Stimulated activated CD4-positive, alpha-beta T cell treated with anti-CD3 and anti-CD28 coated beads, Interleukin-15, amount 100 ng/mL, for 24 hours (primary cell): ENCODE measurements around the gene VAMP1.
"Not testable (repeated sequence)": the region's sequence is repeated elsewhere in the genome, so short reads cannot be mapped to it uniquely, and the experiment has no call there.

Source experiments
- DNase-seq: peaks from one replicate; pipeline ENCODE4 v3.0.0-alpha.2; 2020

VAMP1 gene

GRCh38 chr12:6450091-6450868 lies 20.2 kb downstream of the VAMP1 start:
- DNase-seq = no peak

DNA sequence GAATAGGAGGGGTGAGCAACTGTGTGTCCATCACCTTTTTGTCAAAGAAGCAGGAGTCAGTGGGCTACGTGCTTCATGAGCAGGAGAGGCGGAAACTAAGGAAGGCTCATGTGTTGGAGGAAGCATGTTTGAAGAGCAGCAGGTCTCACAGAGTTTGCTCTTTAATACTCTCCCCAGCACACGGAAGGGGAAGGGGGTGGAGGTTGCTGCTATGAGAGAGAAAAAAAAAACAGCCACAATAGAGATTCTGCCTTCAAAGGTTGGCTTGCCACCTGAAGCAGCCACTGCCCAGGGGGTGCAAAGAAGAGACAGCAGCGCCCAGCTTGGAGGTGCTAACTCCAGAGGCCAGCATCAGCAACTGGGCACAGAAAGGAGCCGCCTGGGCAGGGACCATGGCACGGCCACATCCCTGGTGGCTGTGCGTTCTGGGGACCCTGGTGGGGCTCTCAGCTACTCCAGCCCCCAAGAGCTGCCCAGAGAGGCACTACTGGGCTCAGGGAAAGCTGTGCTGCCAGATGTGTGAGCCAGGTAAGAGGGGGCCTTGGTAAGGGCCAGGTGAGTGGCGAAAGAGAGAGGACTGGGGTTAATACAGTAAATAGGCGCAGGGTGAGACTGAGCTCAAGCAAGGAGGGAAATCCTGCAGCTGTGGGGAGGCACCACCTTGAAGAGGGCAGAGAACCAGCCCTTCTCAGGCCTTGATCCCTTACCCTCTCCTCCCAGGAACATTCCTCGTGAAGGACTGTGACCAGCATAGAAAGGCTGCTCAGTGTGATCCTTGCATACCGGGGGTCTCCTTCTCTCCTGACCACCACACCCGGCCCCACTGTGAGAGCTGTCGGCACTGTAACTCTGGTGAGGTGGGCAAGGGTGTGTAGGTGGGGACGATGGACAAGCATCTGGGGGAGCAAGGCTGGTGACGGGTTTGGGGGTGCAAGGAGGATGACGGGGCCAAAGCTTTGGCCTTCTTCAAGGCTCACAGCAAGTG lies 25.5 kb downstream of the VAMP1 start, which contains the start of gene CD27:
Gene CD27, plus strand, starts transcription at position 252 of the 985 bp plus-strand sequence. Its CDS starts 141 bp downstream, at position 393.
- DNase-seq = peak; percentile 45

DNA sequence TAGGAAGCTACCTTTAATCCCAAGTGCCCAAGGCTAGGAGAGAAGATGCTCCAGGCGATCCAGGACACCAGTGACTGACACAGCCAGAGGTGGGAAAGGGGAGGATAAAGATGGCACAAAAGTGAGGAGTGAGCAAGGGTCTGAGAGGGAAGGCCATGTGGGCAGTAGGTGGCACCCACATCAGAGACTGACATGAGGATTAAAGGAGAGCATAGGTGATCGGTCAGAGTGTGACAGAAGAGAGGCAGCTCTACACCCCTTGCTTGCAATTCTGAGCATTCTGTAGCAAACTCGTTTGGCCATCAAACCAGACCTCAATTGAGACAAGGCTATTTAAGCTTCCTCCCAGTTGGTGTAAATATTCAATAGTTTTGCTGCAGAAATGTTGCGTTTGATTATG lies 26.4 kb downstream of the VAMP1 start:
- DNase-seq = peak; percentile 47

- peak; percentile 80 for DNase-seq
Measured at GRCh38 chr12:6443361-6443983, 27.0 kb downstream of the VAMP1 start.

DNA sequence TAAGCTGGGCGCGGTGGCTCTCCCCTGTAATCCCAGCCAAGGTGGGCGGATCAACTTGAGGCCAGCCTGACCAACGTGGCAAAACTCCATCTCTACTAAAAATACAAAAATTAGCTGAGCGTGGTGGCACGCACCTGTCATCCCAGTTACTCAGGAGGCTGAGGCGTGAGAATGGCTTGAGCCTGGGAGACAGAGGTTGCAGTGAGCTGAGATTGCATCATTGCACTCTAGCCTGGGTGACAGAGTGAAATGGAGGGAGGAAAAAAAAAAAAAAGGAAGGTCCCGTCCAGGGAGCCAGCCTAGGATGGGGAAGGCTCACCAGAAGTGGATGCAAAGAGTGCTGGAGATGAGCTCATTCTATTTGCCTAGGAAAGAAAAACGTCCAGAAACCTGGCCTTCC lies 27.6 kb downstream of the VAMP1 start:
- DNase-seq = no peak

- no peak for DNase-seq
Measured at GRCh38 chr12:6440391-6440790, 30.1 kb downstream of the VAMP1 start.

- DNase-seq = no peak
Measured at GRCh38 chr12:6438345-6438744, 32.1 kb downstream of the VAMP1 start.

- DNase-seq = no peak
Measured at GRCh38 chr12:6437586-6437985, 32.9 kb downstream of the VAMP1 start.

DNA sequence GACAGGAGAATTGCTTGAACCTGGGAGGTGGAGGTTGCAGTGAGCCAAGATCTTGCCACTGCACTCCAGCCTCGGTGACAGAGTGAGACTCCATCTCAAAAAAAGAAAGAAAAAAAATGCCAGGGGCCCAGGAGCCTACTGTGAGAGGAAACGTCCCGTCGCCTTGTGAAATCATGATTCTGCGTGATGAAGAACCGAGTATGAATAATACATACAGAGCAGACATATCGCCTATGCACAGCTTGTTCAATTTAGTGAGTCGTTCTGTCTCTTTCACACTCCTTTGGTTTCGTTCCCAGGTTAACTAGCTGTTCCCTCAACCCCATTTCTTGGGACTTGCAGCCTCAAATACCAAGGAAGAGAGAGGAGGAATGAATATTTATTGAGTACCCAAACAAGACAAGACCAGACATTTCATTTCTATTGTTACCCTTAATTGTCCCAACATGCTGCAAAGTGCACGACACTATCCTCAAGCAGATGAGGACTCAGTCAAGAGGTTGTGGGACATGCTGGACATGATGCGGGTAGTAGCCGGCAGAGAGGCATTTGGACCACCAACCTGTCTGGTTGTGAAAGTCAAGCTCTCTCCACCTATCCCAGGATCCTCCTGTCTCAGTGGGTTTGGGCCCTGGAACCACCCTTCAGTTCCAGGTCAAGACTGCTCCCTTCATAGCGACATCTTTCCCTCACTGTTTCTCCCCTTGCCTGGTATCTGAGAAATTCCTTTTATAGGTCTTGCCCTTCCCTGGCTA lies 34.3 kb downstream of the VAMP1 start:
- DNase-seq = no peak

DNA sequence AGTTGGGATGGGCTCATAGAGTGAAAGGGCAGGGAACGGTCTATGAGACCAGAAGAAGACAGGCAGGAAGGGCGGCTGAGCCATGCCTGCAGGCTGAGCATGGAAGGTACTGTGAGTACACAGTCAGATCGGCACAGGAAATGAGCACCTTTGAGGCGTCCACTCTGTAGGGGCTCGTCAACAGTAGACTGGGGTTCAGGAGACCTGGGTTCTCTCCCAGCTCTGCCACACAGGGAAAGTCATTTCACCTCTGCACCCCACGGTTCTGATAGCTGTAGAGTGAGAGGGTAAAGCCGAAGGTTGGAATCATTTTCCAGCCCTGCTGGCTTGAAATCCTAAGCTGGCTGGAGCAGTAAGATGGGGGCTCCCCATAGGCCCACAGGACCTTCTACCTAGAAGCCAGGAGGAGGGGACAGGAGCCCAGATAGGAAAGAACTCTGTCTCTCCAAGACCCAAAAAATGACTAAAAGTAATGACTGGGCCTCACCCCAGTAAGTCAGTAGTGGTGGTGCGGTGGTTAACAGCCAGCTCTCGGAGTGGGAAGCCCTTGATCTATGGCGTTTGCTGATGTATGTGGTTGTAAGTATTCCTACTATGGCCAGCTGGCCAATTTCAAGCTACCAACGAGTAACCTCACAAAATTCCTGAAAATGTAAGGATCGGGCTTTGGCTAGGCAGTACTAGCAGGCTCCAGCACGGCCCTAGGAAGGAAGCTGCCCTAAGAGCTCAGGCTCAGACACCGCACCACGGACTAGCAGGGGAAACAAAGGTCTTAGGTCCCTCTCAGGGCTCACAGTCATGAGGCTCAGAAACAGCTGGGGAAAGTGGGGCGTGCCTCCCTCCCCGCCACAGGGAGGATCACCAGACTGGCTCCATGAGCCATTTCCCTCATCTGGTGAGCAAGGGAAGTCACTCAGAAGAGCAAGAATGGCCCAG lies 36.0 kb downstream of the VAMP1 start:
- DNase-seq = peak; percentile 63

- no peak for DNase-seq
Measured at GRCh38 chr12:6432991-6433390, 37.5 kb downstream of the VAMP1 start.

DNA sequence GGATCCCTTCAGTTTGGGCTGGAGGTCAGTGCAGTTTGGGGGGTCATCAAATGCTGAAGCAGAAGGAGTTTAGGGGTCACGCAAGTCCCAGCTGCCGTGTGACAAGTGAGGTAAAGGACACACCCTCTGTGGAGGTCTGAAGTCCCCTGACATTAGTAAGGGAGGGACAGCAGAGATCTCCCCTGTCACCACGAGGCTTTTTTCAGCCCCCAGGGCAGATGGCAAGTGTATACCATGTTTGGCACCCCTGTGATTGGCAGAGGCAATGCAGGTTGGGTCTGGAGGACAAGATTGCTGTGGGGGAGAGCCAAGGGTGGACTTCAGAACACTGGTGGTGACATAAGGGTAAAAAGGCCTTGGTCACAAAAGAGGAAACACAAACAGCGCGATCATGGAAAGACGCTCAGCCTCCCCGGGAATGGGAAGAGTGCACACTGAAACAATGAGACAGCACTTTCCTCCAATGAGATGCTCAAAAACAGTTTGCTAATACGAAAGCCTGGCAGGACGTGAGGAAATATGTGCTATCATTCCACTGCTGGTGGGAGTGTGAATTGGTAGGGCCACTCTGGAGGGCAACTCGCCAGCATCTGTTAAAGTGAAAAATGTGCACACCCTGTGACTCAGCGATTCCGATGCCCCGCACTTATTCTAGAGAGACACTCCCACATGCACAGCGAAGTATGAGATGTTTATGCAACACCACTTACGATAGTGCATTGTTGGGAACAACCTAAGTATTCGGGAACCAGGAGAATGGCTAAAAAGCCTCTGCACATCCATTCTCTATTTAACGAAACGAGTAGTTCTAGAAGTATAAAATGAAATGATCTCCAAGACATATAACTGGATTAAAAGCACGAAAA lies 40.1 kb downstream of the VAMP1 start:
- DNase-seq = peak; percentile 84

GRCh38 chr12:6428326-6428725 lies 42.2 kb downstream of the VAMP1 start:
- no peak for DNase-seq

DNA sequence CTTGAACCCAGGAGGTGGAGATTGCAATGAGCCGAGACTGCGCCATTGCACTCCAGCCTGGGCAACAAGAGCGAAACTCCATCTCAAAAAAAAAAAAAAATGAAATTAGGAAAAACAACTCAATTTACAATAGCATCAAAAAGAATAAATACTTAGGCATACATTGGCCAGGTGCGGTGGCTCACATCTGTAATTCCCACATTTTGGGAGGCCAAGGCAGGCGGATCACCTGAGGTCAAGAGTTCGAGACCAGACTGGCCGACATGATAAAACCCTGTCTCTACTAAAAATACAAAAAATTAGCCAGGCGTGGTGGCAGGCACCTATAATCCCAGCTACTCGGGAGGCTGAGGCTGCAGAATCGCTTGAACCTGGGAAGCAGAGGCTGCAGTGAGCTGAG lies 42.7 kb downstream of the VAMP1 start:
- not testable (repeated sequence) for DNase-seq

DNA sequence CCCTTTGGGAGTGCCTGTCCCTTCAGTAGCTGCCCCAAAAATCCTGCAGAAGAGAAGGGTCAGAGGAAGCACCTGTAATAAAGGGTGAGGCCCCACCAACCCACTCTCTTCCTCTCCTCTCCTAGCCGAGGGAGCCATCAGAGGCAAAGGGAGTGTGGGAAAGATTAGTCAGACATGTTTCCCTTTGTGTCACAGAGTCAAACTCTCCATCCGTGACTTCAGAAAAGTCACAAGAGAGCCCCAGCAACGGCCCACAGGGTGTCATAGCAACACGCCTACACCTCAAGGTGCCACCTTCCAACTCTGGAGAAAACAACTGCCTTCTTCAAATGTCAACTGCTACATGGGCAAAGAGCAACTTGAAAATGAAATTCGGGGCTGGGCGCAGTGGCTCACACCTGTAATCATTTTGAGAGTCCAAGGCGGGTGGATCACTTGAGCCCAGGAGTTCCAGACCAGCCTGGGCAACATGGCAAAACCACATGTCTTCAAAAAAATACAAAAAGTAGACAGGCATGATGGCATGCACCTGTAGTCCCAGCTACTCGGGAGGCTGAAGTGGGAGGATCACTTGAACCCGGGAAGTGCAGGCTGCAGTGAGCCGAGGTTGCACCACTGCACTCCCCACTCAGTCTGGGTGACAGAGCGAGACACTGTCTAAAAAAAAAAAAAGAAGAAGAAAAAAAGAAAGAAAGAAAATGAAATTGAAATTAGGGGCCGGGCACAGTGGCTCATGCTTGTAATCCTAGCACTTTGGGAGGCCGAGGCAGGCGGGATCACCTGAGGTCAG lies 43.4 kb downstream of the VAMP1 start:
- peak; percentile 96 for DNase-seq

- DNase-seq = peak; percentile 55
Measured at GRCh38 chr12:6425590-6426531, 44.6 kb downstream of the VAMP1 start.

DNA sequence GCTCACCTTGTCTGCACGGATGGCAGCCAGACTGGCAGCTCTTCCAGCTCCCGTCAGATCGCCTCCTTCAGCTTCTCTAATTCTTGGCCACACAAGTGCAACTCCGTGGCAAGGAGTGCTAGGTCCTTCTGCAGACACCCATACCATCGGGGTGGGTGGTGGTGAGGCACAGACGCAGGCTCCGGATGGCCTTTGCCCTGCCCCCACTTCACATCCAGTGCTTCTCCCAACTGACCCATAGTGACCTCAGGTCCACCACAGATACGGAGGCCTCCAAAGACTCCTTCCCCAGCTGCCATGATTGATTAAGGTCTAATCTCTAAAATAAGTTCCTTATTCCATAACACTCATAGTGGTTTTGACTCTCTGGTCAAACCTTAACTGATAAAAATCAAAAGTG lies 45.6 kb downstream of the VAMP1 start:
- no peak for DNase-seq

GRCh38 chr12:6424008-6424347 lies 46.5 kb downstream of the VAMP1 start:
- no peak for DNase-seq
